ENCODE data around the gene ALK.
"Not testable (repeated sequence)": the region's sequence is repeated elsewhere in the genome, so short reads cannot be mapped to it uniquely, and the experiment has no call there.

Gene ALK

GRCh38 chr2:29753671-29754444, 167.5 kb downstream of the ALK start:
- DNase-seq = no peak

- no peak for DNase-seq
Measured at GRCh38 chr2:29751390-29751789, 170.0 kb downstream of the ALK start.

- DNase-seq = not testable (repeated sequence)
Measured at GRCh38 chr2:29750463-29750862, 170.9 kb downstream of the ALK start.

- no peak for DNase-seq
Measured at GRCh38 chr2:29749843-29750242, 171.5 kb downstream of the ALK start.

GRCh38 chr2:29749041-29749440, 172.3 kb downstream of the ALK start:
- no peak for DNase-seq

- no peak for DNase-seq
Measured at GRCh38 chr2:29747786-29748470, 173.5 kb downstream of the ALK start.

- no peak for DNase-seq
Measured at GRCh38 chr2:29744976-29745375, 176.4 kb downstream of the ALK start.

- DNase-seq = no peak
Measured at GRCh38 chr2:29743516-29743915, 177.9 kb downstream of the ALK start.

- DNase-seq = no peak
Measured at GRCh38 chr2:29742656-29743055, 178.7 kb downstream of the ALK start.

GRCh38 chr2:29741132-29741531, 180.3 kb downstream of the ALK start:
- no peak for DNase-seq

GRCh38 chr2:29733965-29734364, 187.4 kb downstream of the ALK start:
- no peak for DNase-seq

GRCh38 chr2:29733213-29733612, 188.2 kb downstream of the ALK start:
- no peak for DNase-seq

- no peak for DNase-seq
Measured at GRCh38 chr2:29731948-29732347, 189.4 kb downstream of the ALK start.

- no peak for DNase-seq
Measured at GRCh38 chr2:29729932-29730331, 191.5 kb downstream of the ALK start.

GRCh38 chr2:29729401-29729800, 192.0 kb downstream of the ALK start:
- no peak for DNase-seq

GRCh38 chr2:29726976-29727375, 194.4 kb downstream of the ALK start:
- DNase-seq = no peak

- DNase-seq = no peak
Measured at GRCh38 chr2:29725610-29726009, 195.8 kb downstream of the ALK start.

GRCh38 chr2:29724282-29724681, 197.1 kb downstream of the ALK start:
- no peak for DNase-seq

- DNase-seq = no peak
Measured at GRCh38 chr2:29723255-29724001, 198.0 kb downstream of the ALK start.

- DNase-seq = no peak
Measured at GRCh38 chr2:29719639-29720038, 201.7 kb downstream of the ALK start.

- DNase-seq = no peak
Measured at GRCh38 chr2:29718076-29718686, 203.2 kb downstream of the ALK start.

- DNase-seq = no peak
Measured at GRCh38 chr2:29715655-29716054, 205.7 kb downstream of the ALK start.

- DNase-seq = no peak
Measured at GRCh38 chr2:29714333-29714732, 207.1 kb downstream of the ALK start.

All from SHP77 (cell line).